ENCODE data around the gene SPEG. TPM values are rescaled to one million over a fixed set of nuclear protein-coding genes. Genes with fewer than 3 reads are reported as not detected.

Gene SPEG
- total RNA-seq, 1 experiment from 2014 or later, result 55.3 TPM

- TF ChIP-seq AR (CRISPR knock-in tag; IDR thresholded peaks at IDR 0.05), result no peak
- no peak for TF ChIP-seq PRRX2 (CRISPR knock-in tag; IDR thresholded peaks at IDR 0.05)
- no peak for TF ChIP-seq STAT6 (CRISPR knock-in tag; conservative IDR thresholded peaks at IDR 0.05; ENCODE audit: low read depth)
- TF ChIP-seq, protein P1, sequence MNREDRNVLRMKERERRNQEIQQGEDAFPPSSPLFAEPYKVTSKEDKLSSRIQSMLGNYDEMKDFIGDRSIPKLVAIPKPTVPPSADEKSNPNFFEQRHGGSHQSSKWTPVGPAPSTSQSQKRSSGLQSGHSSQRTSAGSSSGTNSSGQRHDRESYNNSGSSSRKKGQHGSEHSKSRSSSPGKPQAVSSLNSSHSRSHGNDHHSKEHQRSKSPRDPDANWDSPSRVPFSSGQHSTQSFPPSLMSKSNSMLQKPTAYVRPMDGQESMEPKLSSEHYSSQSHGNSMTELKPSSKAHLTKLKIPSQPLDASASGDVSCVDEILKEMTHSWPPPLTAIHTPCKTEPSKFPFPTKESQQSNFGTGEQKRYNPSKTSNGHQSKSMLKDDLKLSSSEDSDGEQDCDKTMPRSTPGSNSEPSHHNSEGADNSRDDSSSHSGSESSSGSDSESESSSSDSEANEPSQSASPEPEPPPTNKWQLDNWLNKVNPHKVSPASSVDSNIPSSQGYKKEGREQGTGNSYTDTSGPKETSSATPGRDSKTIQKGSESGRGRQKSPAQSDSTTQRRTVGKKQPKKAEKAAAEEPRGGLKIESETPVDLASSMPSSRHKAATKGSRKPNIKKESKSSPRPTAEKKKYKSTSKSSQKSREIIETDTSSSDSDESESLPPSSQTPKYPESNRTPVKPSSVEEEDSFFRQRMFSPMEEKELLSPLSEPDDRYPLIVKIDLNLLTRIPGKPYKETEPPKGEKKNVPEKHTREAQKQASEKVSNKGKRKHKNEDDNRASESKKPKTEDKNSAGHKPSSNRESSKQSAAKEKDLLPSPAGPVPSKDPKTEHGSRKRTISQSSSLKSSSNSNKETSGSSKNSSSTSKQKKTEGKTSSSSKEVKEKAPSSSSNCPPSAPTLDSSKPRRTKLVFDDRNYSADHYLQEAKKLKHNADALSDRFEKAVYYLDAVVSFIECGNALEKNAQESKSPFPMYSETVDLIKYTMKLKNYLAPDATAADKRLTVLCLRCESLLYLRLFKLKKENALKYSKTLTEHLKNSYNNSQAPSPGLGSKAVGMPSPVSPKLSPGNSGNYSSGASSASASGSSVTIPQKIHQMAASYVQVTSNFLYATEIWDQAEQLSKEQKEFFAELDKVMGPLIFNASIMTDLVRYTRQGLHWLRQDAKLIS (CRISPR knock-in tag; IDR thresholded peaks at IDR 0.05; ENCODE audit: borderline replicate concordance), result no peak
- TF ChIP-seq GRHL2 (CRISPR knock-in tag; IDR thresholded peaks at IDR 0.05; ENCODE audit: insufficient replicate concordance, severe bottlenecking), result no peak
- no peak for TF ChIP-seq SMAD3 (CRISPR knock-in tag; IDR thresholded peaks at IDR 0.05; ENCODE audit: borderline replicate concordance)
- no peak for TF ChIP-seq CBFB (CRISPR knock-in tag; IDR thresholded peaks at IDR 0.05; ENCODE audit: low read depth)
- TF ChIP-seq RORB (CRISPR knock-in tag; IDR thresholded peaks at IDR 0.05), result no peak
These were observed 82.2 kb downstream of the SPEG start (continued) for GRCh38 chr2:219516888-219517287.

DNA sequence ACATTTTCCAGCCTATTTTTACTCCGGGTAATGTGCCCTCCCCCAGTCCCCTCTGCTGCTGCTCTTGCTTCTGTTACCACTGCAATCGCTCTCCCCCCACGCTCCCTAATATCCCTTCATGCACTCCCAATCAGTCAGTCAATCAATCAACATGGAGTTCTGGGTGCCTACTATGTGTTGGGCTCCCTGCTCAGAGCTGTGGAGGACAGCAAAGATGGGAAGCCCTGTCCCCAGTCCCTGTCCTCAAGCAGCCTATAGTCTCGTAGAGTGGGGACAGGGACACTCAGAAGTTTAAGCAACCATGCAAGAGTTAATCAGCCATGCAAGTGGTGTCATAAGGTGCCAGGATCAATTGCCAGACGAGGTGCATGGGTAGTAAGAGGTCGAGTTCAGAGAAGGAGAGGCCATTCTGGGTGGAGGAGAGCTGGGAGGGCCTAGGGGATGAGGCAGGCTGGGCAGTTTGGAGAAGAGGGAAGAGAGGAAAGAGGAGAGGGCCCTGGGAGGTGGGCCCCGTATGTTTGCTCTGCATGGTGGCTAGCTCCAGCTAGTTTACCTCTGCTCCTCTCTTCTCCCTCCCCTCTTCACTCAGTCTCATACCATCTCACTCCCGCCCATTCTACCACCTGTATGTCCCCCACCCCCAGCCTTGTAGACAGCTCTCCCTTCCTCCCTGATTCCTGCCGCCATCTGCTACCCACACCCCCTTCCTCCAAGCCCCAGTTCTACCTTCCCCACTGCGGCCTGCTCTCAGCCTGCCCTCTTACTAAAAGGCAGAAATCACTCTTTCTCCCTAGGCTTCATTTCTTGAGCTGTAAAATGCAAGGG, 83.5 kb downstream of the SPEG start:
- POLR2A ChIA-PET, result no interaction called here
- H3K27me3 Mint-ChIP-seq (ENCODE audit: low read depth), result peaks cover 48% of the 10 kb centered on the region
- CTCF ChIA-PET, result interaction anchor here (0.8 to 41.3 kb wide), 9 partner anchors 10 to 115 kb away, joined by 3 to 2316 read pairs (median 13); partner anchors contain the start of genes DES and GMPPA
- H3K4me3 Mint-ChIP-seq, result no peak overlapping the region
- no peaks in the 10 kb centered on the region for H3K9me3 Mint-ChIP-seq
- ATAC-seq (no peak), DNase-seq (ENCODE audit: low spot score) (no peak)
- no peak for TF ChIP-seq CREB1 (CRISPR knock-in tag; IDR thresholded peaks at IDR 0.05)
- H3K4me1 Mint-ChIP-seq, result peaks cover 49% of the 10 kb centered on the region
- H3K27ac Mint-ChIP-seq, result no peak overlapping the region
- no peaks in the 10 kb centered on the region for H3K36me3 Mint-ChIP-seq

GRCh38 chr2:219519526-219519916, 84.9 kb downstream of the SPEG start:
- no peaks in the 10 kb centered on the region for H3K9me3 Mint-ChIP-seq
- POLR2A ChIA-PET, result interaction anchor here (1.0 to 1.3 kb wide), 3 partner anchors 10 to 43 kb away, joined by 3 to 9 read pairs (median 3); no protein-coding TSS in a partner anchor
- H3K27ac Mint-ChIP-seq, result no peak overlapping the region
- no peak overlapping the region for H3K4me3 Mint-ChIP-seq
- no peaks in the 10 kb centered on the region for H3K36me3 Mint-ChIP-seq
- DNase-seq (ENCODE audit: low spot score) (no peak), ATAC-seq (no peak)
- CTCF ChIA-PET, result interaction anchor here (0.7 to 41.3 kb wide), 10 partner anchors 8 to 116 kb away, joined by 3 to 2316 read pairs (median 23); partner anchors contain the start of gene GMPPA
- H3K4me1 Mint-ChIP-seq, result peaks cover 50% of the 10 kb centered on the region
- H3K27me3 Mint-ChIP-seq (ENCODE audit: low read depth), result peaks cover 34% of the 10 kb centered on the region
- TF ChIP-seq FOXP1 (CRISPR knock-in tag; IDR thresholded peaks at IDR 0.05; ENCODE audit: borderline replicate concordance) (no peak), SMAD3 (CRISPR knock-in tag; IDR thresholded peaks at IDR 0.05; ENCODE audit: borderline replicate concordance) (no peak), NFE2L1 (CRISPR knock-in tag; IDR thresholded peaks at IDR 0.05) (no peak), ZNF138 (CRISPR knock-in tag; conservative IDR thresholded peaks at IDR 0.05) (no peak), ZNF416 (CRISPR knock-in tag; IDR thresholded peaks at IDR 0.05) (no peak), PRRX2 (CRISPR knock-in tag; IDR thresholded peaks at IDR 0.05) (no peak), HMGA2 (CRISPR knock-in tag; IDR thresholded peaks at IDR 0.05) (no peak), ETV6 (CRISPR knock-in tag; IDR thresholded peaks at IDR 0.05) (no peak)
- TF ChIP-seq, protein P2, sequence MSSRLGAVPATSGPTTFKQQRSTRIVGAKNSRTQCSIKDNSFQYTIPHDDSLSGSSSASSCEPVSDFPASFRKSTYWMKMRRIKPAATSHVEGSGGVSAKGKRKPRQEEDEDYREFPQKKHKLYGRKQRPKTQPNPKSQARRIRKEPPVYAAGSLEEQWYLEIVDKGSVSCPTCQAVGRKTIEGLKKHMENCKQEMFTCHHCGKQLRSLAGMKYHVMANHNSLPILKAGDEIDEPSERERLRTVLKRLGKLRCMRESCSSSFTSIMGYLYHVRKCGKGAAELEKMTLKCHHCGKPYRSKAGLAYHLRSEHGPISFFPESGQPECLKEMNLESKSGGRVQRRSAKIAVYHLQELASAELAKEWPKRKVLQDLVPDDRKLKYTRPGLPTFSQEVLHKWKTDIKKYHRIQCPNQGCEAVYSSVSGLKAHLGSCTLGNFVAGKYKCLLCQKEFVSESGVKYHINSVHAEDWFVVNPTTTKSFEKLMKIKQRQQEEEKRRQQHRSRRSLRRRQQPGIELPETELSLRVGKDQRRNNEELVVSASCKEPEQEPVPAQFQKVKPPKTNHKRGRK (CRISPR knock-in tag; IDR thresholded peaks at IDR 0.05; ENCODE audit: borderline replicate concordance), result no peak
- TF ChIP-seq, protein P3, sequence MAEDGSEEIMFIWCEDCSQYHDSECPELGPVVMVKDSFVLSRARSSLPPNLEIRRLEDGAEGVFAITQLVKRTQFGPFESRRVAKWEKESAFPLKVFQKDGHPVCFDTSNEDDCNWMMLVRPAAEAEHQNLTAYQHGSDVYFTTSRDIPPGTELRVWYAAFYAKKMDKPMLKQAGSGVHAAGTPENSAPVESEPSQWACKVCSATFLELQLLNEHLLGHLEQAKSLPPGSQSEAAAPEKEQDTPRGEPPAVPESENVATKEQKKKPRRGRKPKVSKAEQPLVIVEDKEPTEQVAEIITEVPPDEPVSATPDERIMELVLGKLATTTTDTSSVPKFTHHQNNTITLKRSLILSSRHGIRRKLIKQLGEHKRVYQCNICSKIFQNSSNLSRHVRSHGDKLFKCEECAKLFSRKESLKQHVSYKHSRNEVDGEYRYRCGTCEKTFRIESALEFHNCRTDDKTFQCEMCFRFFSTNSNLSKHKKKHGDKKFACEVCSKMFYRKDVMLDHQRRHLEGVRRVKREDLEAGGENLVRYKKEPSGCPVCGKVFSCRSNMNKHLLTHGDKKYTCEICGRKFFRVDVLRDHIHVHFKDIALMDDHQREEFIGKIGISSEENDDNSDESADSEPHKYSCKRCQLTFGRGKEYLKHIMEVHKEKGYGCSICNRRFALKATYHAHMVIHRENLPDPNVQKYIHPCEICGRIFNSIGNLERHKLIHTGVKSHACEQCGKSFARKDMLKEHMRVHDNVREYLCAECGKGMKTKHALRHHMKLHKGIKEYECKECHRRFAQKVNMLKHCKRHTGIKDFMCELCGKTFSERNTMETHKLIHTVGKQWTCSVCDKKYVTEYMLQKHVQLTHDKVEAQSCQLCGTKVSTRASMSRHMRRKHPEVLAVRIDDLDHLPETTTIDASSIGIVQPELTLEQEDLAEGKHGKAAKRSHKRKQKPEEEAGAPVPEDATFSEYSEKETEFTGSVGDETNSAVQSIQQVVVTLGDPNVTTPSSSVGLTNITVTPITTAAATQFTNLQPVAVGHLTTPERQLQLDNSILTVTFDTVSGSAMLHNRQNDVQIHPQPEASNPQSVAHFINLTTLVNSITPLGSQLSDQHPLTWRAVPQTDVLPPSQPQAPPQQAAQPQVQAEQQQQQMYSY (CRISPR knock-in tag; IDR thresholded peaks at IDR 0.05), result no peak
